Activated gamma-delta T cell treated with Interleukin-2 at 50 U/mL for 16 hours (primary cell): ENCODE data around the gene ACTN4.

Experiments used
- DNase-seq: peaks from one replicate; pipeline ENCODE4 v3.0.0-alpha.2; 2020

ACTN4 gene

GRCh38 chr19:38679839-38680238, 32.4 kb downstream of the ACTN4 start:
- no peak for DNase-seq

- no peak for DNase-seq
Observed at GRCh38 chr19:38682195-38682867, 34.9 kb downstream of the ACTN4 start.

GRCh38 chr19:38682872-38683392, 35.5 kb downstream of the ACTN4 start:
- no peak for DNase-seq

GRCh38 chr19:38683393-38684077, 36.1 kb downstream of the ACTN4 start:
- DNase-seq, result peak; percentile 58

GRCh38 chr19:38684078-38684861, 36.8 kb downstream of the ACTN4 start:
- DNase-seq, result no peak

GRCh38 chr19:38684862-38685665, 37.6 kb downstream of the ACTN4 start:
- no peak for DNase-seq

- DNase-seq, result no peak
Observed at GRCh38 chr19:38685666-38686529, 38.4 kb downstream of the ACTN4 start.

GRCh38 chr19:38686530-38686888, 39.1 kb downstream of the ACTN4 start:
- peak; percentile 28 for DNase-seq

- DNase-seq, result no peak
Observed at GRCh38 chr19:38687837-38688378, 40.5 kb downstream of the ACTN4 start.

- no peak for DNase-seq
Observed at GRCh38 chr19:38690146-38690545, 42.7 kb downstream of the ACTN4 start.

GRCh38 chr19:38690832-38691231, 43.4 kb downstream of the ACTN4 start:
- DNase-seq, result no peak

- no peak for DNase-seq
Observed at GRCh38 chr19:38691938-38692457, 44.5 kb downstream of the ACTN4 start.

GRCh38 chr19:38692458-38693379, 45.3 kb downstream of the ACTN4 start:
- DNase-seq, result no peak

GRCh38 chr19:38693380-38694223, 46.2 kb downstream of the ACTN4 start:
- DNase-seq, result peak; percentile 58

- no peak for DNase-seq
Observed at GRCh38 chr19:38695317-38695683, 47.9 kb downstream of the ACTN4 start.

GRCh38 chr19:38695832-38696728, 48.6 kb downstream of the ACTN4 start:
- DNase-seq, result no peak

- DNase-seq, result no peak
Observed at GRCh38 chr19:38696729-38697055, 49.2 kb downstream of the ACTN4 start.

GRCh38 chr19:38697197-38697596, 49.7 kb downstream of the ACTN4 start:
- no peak for DNase-seq
